WTC11 (cell line): Measurements from ENCODE around the gene AKAP13.

Experiments
- NFE2L1 ChIP-seq: sonication (generic); formaldehyde crosslinking; IDR thresholded peaks from 2 replicates; pipeline ENCODE4 v1.8.1; 2023; ENCODE audit warnings: missing genetic modification reagents
- SP1 ChIP-seq: sonication (generic); formaldehyde crosslinking; conservative IDR thresholded peaks from 2 replicates; pipeline ENCODE4 v1.8.1; 2022; ENCODE audit warnings: missing genetic modification reagents
- TEAD4 ChIP-seq: sonication (generic); formaldehyde crosslinking; IDR thresholded peaks from 2 replicates; pipeline ENCODE4 v1.8.0; 2022; ENCODE audit warnings: mild to moderate bottlenecking, missing genetic modification reagents
- ZNF423 ChIP-seq: fragments of 250-450 bp; sonication (Bioruptor Pico); IDR thresholded peaks from 2 replicates; pipeline ENCODE4 v2.1.2; 2022; ENCODE audit warnings: mild to moderate bottlenecking, moderate library complexity
- TF ChIP-seq, protein P1 (sequence below): fragments of 200-600 bp; IDR thresholded peaks from 2 replicates; pipeline ENCODE4 v1.8.0; 2022; ENCODE audit warnings: antibody characterized with exemption
- TF ChIP-seq, protein P2 (sequence below): sonication (generic); formaldehyde crosslinking; IDR thresholded peaks from 2 replicates; pipeline ENCODE4 v1.8.1; 2023; ENCODE audit warnings: mild to moderate bottlenecking, missing genetic modification reagents, moderate library complexity
- TF ChIP-seq, protein P3 (sequence below): sonication (generic); formaldehyde crosslinking; IDR thresholded peaks from 2 replicates; pipeline ENCODE4 v1.8.0; 2022; ENCODE audit warnings: mild to moderate bottlenecking, missing genetic modification reagents
- TF ChIP-seq, protein P4 (sequence below): sonication (generic); formaldehyde crosslinking; conservative IDR thresholded peaks from 2 replicates; pipeline ENCODE4 v1.8.1; 2022; ENCODE audit warnings: mild to moderate bottlenecking, missing genetic modification reagents

- TF ChIP-seq NFE2L1 (CRISPR knock-in tag) (no peak), ZNF423 (no peak), TEAD4 (CRISPR knock-in tag) (no peak), SP1 (CRISPR knock-in tag) (no peak)
- TF ChIP-seq, protein P1, sequence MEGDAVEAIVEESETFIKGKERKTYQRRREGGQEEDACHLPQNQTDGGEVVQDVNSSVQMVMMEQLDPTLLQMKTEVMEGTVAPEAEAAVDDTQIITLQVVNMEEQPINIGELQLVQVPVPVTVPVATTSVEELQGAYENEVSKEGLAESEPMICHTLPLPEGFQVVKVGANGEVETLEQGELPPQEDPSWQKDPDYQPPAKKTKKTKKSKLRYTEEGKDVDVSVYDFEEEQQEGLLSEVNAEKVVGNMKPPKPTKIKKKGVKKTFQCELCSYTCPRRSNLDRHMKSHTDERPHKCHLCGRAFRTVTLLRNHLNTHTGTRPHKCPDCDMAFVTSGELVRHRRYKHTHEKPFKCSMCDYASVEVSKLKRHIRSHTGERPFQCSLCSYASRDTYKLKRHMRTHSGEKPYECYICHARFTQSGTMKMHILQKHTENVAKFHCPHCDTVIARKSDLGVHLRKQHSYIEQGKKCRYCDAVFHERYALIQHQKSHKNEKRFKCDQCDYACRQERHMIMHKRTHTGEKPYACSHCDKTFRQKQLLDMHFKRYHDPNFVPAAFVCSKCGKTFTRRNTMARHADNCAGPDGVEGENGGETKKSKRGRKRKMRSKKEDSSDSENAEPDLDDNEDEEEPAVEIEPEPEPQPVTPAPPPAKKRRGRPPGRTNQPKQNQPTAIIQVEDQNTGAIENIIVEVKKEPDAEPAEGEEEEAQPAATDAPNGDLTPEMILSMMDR, result no peak
- TF ChIP-seq, protein P2, sequence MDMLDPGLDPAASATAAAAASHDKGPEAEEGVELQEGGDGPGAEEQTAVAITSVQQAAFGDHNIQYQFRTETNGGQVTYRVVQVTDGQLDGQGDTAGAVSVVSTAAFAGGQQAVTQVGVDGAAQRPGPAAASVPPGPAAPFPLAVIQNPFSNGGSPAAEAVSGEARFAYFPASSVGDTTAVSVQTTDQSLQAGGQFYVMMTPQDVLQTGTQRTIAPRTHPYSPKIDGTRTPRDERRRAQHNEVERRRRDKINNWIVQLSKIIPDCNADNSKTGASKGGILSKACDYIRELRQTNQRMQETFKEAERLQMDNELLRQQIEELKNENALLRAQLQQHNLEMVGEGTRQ (CRISPR knock-in tag), result no peak
- TF ChIP-seq, protein P3, sequence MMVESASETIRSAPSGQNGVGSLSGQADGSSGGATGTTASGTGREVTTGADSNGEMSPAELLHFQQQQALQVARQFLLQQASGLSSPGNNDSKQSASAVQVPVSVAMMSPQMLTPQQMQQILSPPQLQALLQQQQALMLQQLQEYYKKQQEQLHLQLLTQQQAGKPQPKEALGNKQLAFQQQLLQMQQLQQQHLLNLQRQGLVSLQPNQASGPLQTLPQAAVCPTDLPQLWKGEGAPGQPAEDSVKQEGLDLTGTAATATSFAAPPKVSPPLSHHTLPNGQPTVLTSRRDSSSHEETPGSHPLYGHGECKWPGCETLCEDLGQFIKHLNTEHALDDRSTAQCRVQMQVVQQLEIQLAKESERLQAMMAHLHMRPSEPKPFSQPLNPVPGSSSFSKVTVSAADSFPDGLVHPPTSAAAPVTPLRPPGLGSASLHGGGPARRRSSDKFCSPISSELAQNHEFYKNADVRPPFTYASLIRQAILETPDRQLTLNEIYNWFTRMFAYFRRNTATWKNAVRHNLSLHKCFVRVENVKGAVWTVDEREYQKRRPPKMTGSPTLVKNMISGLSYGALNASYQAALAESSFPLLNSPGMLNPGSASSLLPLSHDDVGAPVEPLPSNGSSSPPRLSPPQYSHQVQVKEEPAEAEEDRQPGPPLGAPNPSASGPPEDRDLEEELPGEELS (CRISPR knock-in tag), result no peak
- TF ChIP-seq, protein P4, sequence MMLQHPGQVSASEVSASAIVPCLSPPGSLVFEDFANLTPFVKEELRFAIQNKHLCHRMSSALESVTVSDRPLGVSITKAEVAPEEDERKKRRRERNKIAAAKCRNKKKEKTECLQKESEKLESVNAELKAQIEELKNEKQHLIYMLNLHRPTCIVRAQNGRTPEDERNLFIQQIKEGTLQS (CRISPR knock-in tag), result no peak
Observed at GRCh38 chr15:85702321-85703101, 322.1 kb downstream of the AKAP13 start.
